H1 (cell line): ENCODE results near the gene HAS3. TPM values are rescaled to one million over a fixed set of nuclear protein-coding genes. Genes with fewer than 3 reads are reported as not detected.

ENCODE experiments used
- CTCF ChIA-PET: fragments of 300-600 bp; sonication (Branson Sonifier 250); formaldehyde crosslinking; loops from one replicate; lab custom pipeline; 2021; ENCODE audit not compliant: partially characterized antibody; lab: Charles Lee
- POLR2A ChIA-PET: fragments of 300-600 bp; sonication (Branson Sonifier 250); formaldehyde crosslinking; loops from one replicate; lab custom pipeline; 2021; ENCODE audit warnings: inconsistent platforms; ENCODE audit not compliant: partially characterized antibody; lab: Charles Lee
- DNase-seq, 2 experiments: peaks; one replicate each; pipeline versions ENCODE4 v3.0.0 to v3.0.0-alpha.2; 2010 to 2022; ENCODE audit warnings: low spot score in 2 of 2, low read depth in 1 of 2, mixed read lengths in 1 of 2
- FAIRE-seq: peaks from 2 replicates; lab custom pipeline; 2011; peaks lifted over from hg19 to GRCh38; lab: Jason Lieb, UNC
- H2AFZ ChIP-seq: 2 replicates; pipeline ENCODE4 v1.8.1; 2012; ENCODE audit warnings: low read length, inconsistent platforms
- H2AK5ac ChIP-seq: 2 replicates; pipeline ENCODE4 v1.6.1; 2013; ENCODE audit warnings: low read depth, low read length
- H2BK120ac ChIP-seq: replicated peaks from 2 replicates; pipeline ENCODE3; 2013; ENCODE audit warnings: low read depth, low read length, inconsistent platforms
- H2BK12ac ChIP-seq: 2 replicates; pipeline ENCODE4 v1.6.1; 2013; ENCODE audit warnings: low read depth, low read length
- H2BK15ac ChIP-seq: 2 replicates; pipeline ENCODE4 v1.6.1; 2013; ENCODE audit warnings: low read length
- H2BK20ac ChIP-seq: 2 replicates; pipeline ENCODE4 v1.6.1; 2013; ENCODE audit warnings: low read length
- H2BK5ac ChIP-seq: 2 replicates; pipeline ENCODE4 v1.6.1; 2013; ENCODE audit warnings: low read depth, low read length
- H3K14ac ChIP-seq: 2 replicates; pipeline ENCODE4 v1.6.1; 2013; ENCODE audit warnings: inconsistent platforms; ENCODE audit not compliant: insufficient read length
- H3K18ac ChIP-seq: 2 replicates; pipeline ENCODE4 v1.6.1; 2013; ENCODE audit warnings: low read length; ENCODE audit errors: extremely low read depth
- H3K23ac ChIP-seq: 2 replicates; pipeline ENCODE4 v1.6.1; 2013; ENCODE audit warnings: inconsistent platforms; ENCODE audit not compliant: insufficient read length
- H3K23me2 ChIP-seq: 2 replicates; pipeline ENCODE4 v1.6.1; 2013; ENCODE audit warnings: low read depth, low read length
- H3K27ac ChIP-seq: 2 replicates; pipeline ENCODE4 v1.6.1; 2011; ENCODE audit warnings: low read depth, low read length, inconsistent platforms
- H3K27me3 ChIP-seq, 4 experiments: replicated peaks in 1 of 4; 1 replicate in 1 of 4; 2 replicates in 3 of 4; pipeline versions ENCODE4 v1.6.1 to v1.8.1; 2011 to 2013; ENCODE audit warnings: low read length in 3 of 4, mild to moderate bottlenecking in 3 of 4, inconsistent platforms in 2 of 4, mixed read lengths in 2 of 4, moderate library complexity in 1 of 4; ENCODE audit not compliant: control insufficient read depth in 3 of 4, insufficient read depth in 3 of 4; ENCODE audit errors: extremely low read depth in 1 of 4
- H3K36me3 ChIP-seq, 4 experiments: 2 replicates each; pipeline versions ENCODE4 v1.6.1 to v1.8.1; 2011 to 2013; ENCODE audit warnings: mild to moderate bottlenecking in 4 of 4, low read length in 3 of 4, moderate library complexity in 2 of 4, control low read depth in 1 of 4, inconsistent platforms in 1 of 4; ENCODE audit not compliant: insufficient read depth in 4 of 4, control insufficient read depth in 2 of 4
- H3K4ac ChIP-seq: replicated peaks from 2 replicates; pipeline ENCODE3; 2013; ENCODE audit warnings: low read length, low read depth, mixed read lengths, inconsistent platforms; ENCODE audit not compliant: insufficient read length
- H3K4me1 ChIP-seq, 4 experiments: replicated peaks in 1 of 4; 1 replicate in 1 of 4; 2 replicates in 3 of 4; pipeline versions ENCODE4 v1.6.1 to v1.8.1; 2011 to 2013; ENCODE audit warnings: low read length in 3 of 4, inconsistent platforms in 2 of 4, mixed read lengths in 1 of 4; ENCODE audit not compliant: insufficient read depth in 4 of 4, control insufficient read depth in 3 of 4
- H3K4me2 ChIP-seq, 2 experiments: 2 replicates each; pipeline versions ENCODE4 v1.6.1 to v1.8.1; 2011 to 2013; ENCODE audit warnings: low read depth in 2 of 2, low read length in 2 of 2, control low read depth in 1 of 2, inconsistent platforms in 1 of 2, mild to moderate bottlenecking in 1 of 2; ENCODE audit not compliant: insufficient read depth in 1 of 2
- H3K4me3 ChIP-seq, 4 experiments: fragments of 200-600, 300-600 bp in 1 of 4; sonication (generic), shearing (Covaris generic), sonication (Bioruptor Twin) in 1 of 4; 2 replicates each; pipeline versions ENCODE4 v1.5.1 to v1.8.1; 2011 to 2016; ENCODE audit warnings: low read length in 4 of 4, low read depth in 3 of 4, control low read depth in 2 of 4, inconsistent platforms in 2 of 4, mild to moderate bottlenecking in 2 of 4, mixed read lengths in 1 of 4, moderate library complexity in 1 of 4; ENCODE audit not compliant: insufficient read depth in 2 of 4; ENCODE audit errors: extremely low read depth in 1 of 4
- H3K56ac ChIP-seq: replicated peaks from 2 replicates; pipeline ENCODE3; 2013; ENCODE audit warnings: low read depth, mild to moderate bottlenecking, mixed read lengths, low read length, inconsistent platforms; ENCODE audit not compliant: insufficient read length
- H3K79me1 ChIP-seq: 2 replicates; pipeline ENCODE4 v1.6.1; 2013; ENCODE audit warnings: low read depth, low read length, control low read depth
- H3K79me2 ChIP-seq, 2 experiments: 2 replicates each; pipeline versions ENCODE4 v1.6.1 to v1.8.1; 2012 to 2013; ENCODE audit warnings: low read length in 2 of 2, mild to moderate bottlenecking in 2 of 2, inconsistent platforms in 1 of 2; ENCODE audit not compliant: insufficient read depth in 2 of 2, control insufficient read depth in 1 of 2
- H3K9ac ChIP-seq, 4 experiments: replicated peaks in 1 of 4; 1 replicate in 1 of 4; 2 replicates in 3 of 4; pipeline versions ENCODE4 v1.6.1 to v1.8.1; 2011 to 2013; ENCODE audit warnings: low read depth in 3 of 4, low read length in 3 of 4, control low read depth in 2 of 4, mild to moderate bottlenecking in 2 of 4, moderate library complexity in 2 of 4, inconsistent platforms in 1 of 4; ENCODE audit errors: extremely low read depth in 1 of 4
- H3K9me3 ChIP-seq, 2 experiments: 2 replicates each; pipeline versions ENCODE4 v1.6.1 to v1.8.1; 2012 to 2013; ENCODE audit warnings: mild to moderate bottlenecking in 2 of 2, moderate library complexity in 2 of 2, control low read depth in 1 of 2, inconsistent platforms in 1 of 2, low read depth in 1 of 2, low read length in 1 of 2, mixed read lengths in 1 of 2; ENCODE audit not compliant: insufficient read depth in 2 of 2
- H4K20me1 ChIP-seq, 2 experiments: replicated peaks in 1 of 2; 2 replicates each; pipeline versions ENCODE3 to v1.8.1; 2011 to 2013; ENCODE audit warnings: inconsistent platforms in 2 of 2, low read length in 2 of 2, mild to moderate bottlenecking in 1 of 2; ENCODE audit not compliant: insufficient read depth in 2 of 2, control insufficient read depth in 1 of 2
- H4K5ac ChIP-seq: 2 replicates; pipeline ENCODE4 v1.6.1; 2013; ENCODE audit warnings: low read length, low read depth, mixed read lengths, inconsistent platforms; ENCODE audit not compliant: insufficient read length
- H4K8ac ChIP-seq: 2 replicates; pipeline ENCODE4 v1.8.0; 2013; ENCODE audit warnings: mild to moderate bottlenecking, moderate library complexity, low read length, inconsistent platforms; ENCODE audit not compliant: insufficient read depth; ENCODE audit errors: extremely low read depth
- H4K91ac ChIP-seq: replicated peaks from 2 replicates; pipeline ENCODE3; 2013; ENCODE audit warnings: low read length, mixed read lengths, inconsistent platforms; ENCODE audit not compliant: insufficient read length
- BRCA1 ChIP-seq: IDR thresholded peaks from 2 replicates; pipeline ENCODE4 v1.6.1; 2012; ENCODE audit warnings: low read depth, low read length, improper control_type of control experiment
- CEBPB ChIP-seq: IDR thresholded peaks from 2 replicates; pipeline ENCODE4 v1.6.1; 2012; ENCODE audit warnings: low read depth, low read length
- CHD2 ChIP-seq: IDR thresholded peaks from 2 replicates; pipeline ENCODE4 v1.6.1; 2012; ENCODE audit warnings: low read length, improper control_type of control experiment
- EP300 ChIP-seq, 2 experiments: IDR thresholded peaks; 1 replicate in 1 of 2; 2 replicates in 1 of 2; pipeline ENCODE4 v1.6.1; 2011 to 2012; ENCODE audit warnings: low read depth in 2 of 2, low read length in 2 of 2, mild to moderate bottlenecking in 2 of 2, borderline replicate concordance in 1 of 2, inconsistent platforms in 1 of 2, moderate library complexity in 1 of 2
- EZH2 ChIP-seq: fragments of 200-600 bp; sonication (generic); IDR thresholded peaks from 2 replicates; pipeline ENCODE4 v1.7.1; 2012; ENCODE audit warnings: low read depth, mild to moderate bottlenecking, moderate library complexity, low read length, inconsistent platforms; ENCODE audit not compliant: severe bottlenecking
- MAFK ChIP-seq: IDR thresholded peaks from 2 replicates; pipeline ENCODE4 v1.6.1; 2012; ENCODE audit warnings: low read depth, mild to moderate bottlenecking, improper control_type of control experiment, low read length
- RAD21 ChIP-seq, 2 experiments: IDR thresholded peaks in 1 of 2; conservative IDR thresholded peaks in 1 of 2; 2 replicates each; pipeline ENCODE4 v1.6.1; 2011; ENCODE audit warnings: low read depth in 2 of 2, low read length in 2 of 2, improper control_type of control experiment in 1 of 2, inconsistent platforms in 1 of 2, mild to moderate bottlenecking in 1 of 2, moderate library complexity in 1 of 2
- RBBP5 ChIP-seq: IDR thresholded peaks from 2 replicates; pipeline ENCODE4 v1.7.1; 2012; ENCODE audit warnings: low read depth, mild to moderate bottlenecking, inconsistent platforms, low read length, moderate library complexity, borderline replicate concordance
- RFX5 ChIP-seq: IDR thresholded peaks from 2 replicates; pipeline ENCODE4 v1.6.1; 2011; ENCODE audit warnings: low read depth, low read length, improper control_type of control experiment, borderline replicate concordance
- SIRT6 ChIP-seq: IDR thresholded peaks from one replicate; pipeline ENCODE4 v1.7.1; 2012; ENCODE audit warnings: low read length, inconsistent platforms
- SP4 ChIP-seq: IDR thresholded peaks from 2 replicates; pipeline ENCODE4 v1.6.1; 2012; ENCODE audit warnings: low read length, inconsistent platforms
- TAF1 ChIP-seq: IDR thresholded peaks from 2 replicates; pipeline ENCODE4 v1.6.1; 2011; ENCODE audit warnings: mild to moderate bottlenecking, low read depth, low read length
- TBP ChIP-seq: IDR thresholded peaks from 2 replicates; pipeline ENCODE4 v1.6.1; 2011; ENCODE audit warnings: low read depth, low read length, improper control_type of control experiment
- ZNF274 ChIP-seq: IDR thresholded peaks from 2 replicates; pipeline ENCODE4 v1.7.0; 2012; ENCODE audit warnings: low read length, borderline replicate concordance; ENCODE audit errors: extremely low read depth
- WGBS, 2 experiments: shearing (Covaris generic) in 1 of 2; methylation state at CpG; one replicate each; pipeline versions ENCODE4 v1.1.6 to v1.1.7; 2013 to 2015; ENCODE audit warnings: low lambda C conversion rate in 2 of 2, mixed read lengths in 2 of 2, inconsistent platforms in 1 of 2, low coverage in 1 of 2, missing lambda C conversion rate in 1 of 2; ENCODE audit not compliant: insufficient replicate concordance in 2 of 2, insufficient coverage in 1 of 2, insufficient read length in 1 of 2; ENCODE audit errors: extremely low coverage in 1 of 2, missing lambda C conversion rate in 1 of 2; 5-methylcytosine and 5-hydroxymethylcytosine counted together
- polyA plus RNA-seq, 7 experiments: library from polyadenylated mRNA; depleted of rRNA in 3 of 7; stranded (reverse) in 5 of 7; unstranded in 2 of 7; fragments of >200 nt in 5 of 7; fragments of 200-250 nt in 2 of 7; gene quantifications; 1 replicate in 5 of 7; 2 replicates in 1 of 7; 4 replicates in 1 of 7; pipeline versions ENCODE4 v1.2.1 to v1.2.3, GENCODE V29; 2011 to 2013; ENCODE audit warnings: missing spikeins in 2 of 7, mixed read lengths in 2 of 7
- total RNA-seq: library from RNA; stranded (reverse); fragmentation: NEBNext Ultra II Directional; extraction: Animal tissue kit (Norgen Biotek cat#: 25700); gene quantifications from 2 replicates; pipeline ENCODE4 v1.2.1, GENCODE V29; 2021

HAS3 gene
- total and polyA plus RNA-seq, 2 of the 8 experiments (the other 6 are each of a cell fraction or from before 2014, with no cell fraction given) = 32.1 to 69.6 TPM

- Histone ChIP-seq H3K4ac (no peak overlapping the region), H3K9ac (no peak overlapping the region), H3K4me1 (peaks cover 0 to 7% (median 4%) of the 10 kb centered on the region in 4 experiments; a peak in 3 of 7 replicates), H3K36me3 (peaks cover 0 to 5% (median 0%) of the 10 kb centered on the region in 4 experiments; a peak in 2 of 8 replicates), H2BK120ac (no peak overlapping the region), H3K27me3 (no peaks in the 10 kb centered on the region), H3K4me2 (no peak overlapping the region), H3K23ac (no peak overlapping the region), H3K18ac (no peak overlapping the region), H3K79me2 (peaks cover 9 to 63% of the 10 kb centered on the region in 2 experiments), H3K23me2 (peaks cover 2% of the 10 kb centered on the region), H2AFZ (no peak overlapping the region), H4K8ac (no peak overlapping the region), H3K9me3 (no peaks in the 10 kb centered on the region), H3K27ac (no peak overlapping the region), H3K79me1 (peaks cover 5% of the 10 kb centered on the region), H4K5ac (no peak overlapping the region), H2BK5ac (no peak overlapping the region), H2BK20ac (no peak overlapping the region), H2BK12ac (no peak overlapping the region), H4K91ac (no peak overlapping the region), H3K56ac (no peak overlapping the region), H2AK5ac (no peak overlapping the region), H3K14ac (no peak overlapping the region), H2BK15ac (no peak overlapping the region), H3K4me3 (no peak overlapping the region), H4K20me1 (peaks cover 0 to 6% of the 10 kb centered on the region in 2 experiments)
- FAIRE-seq = no peak
- CTCF ChIA-PET = interaction anchor here (1.4 to 12.3 kb wide), 5 partner anchors 15 to 266 kb away, joined by 3 to 174 read pairs (median 7); no protein-coding TSS in a partner anchor
- 90% methylated on average over 12 of the region's 12 CpGs; no CpG with 5 or more reads in 1 of the 2 experiments for WGBS, 2 experiments
- POLR2A ChIA-PET = interaction anchor here (0.6 to 0.9 kb wide), 2 partner anchors 20 to 282 kb away, joined by 3 read pairs; no protein-coding TSS in a partner anchor
- no peak for DNase-seq
- no peak for TF ChIP-seq RAD21 (IDR thresholded peaks at IDR 0.05 in 1 of 2, conservative IDR thresholded peaks at IDR 0.05 in 1 of 2; ENCODE audit: low read depth in 2 of 2, low read length in 2 of 2)
- no peak for TF ChIP-seq BRCA1
- no peak for TF ChIP-seq EZH2
- TF ChIP-seq EP300 (IDR thresholded peaks at IDR 0.05; ENCODE audit: borderline replicate concordance in 1 of 2, low read depth in 2 of 2, low read length in 2 of 2) = no peak
- TF ChIP-seq SIRT6 = no peak
- TF ChIP-seq ZNF274 = no peak
- no peak for TF ChIP-seq MAFK
- no peak for TF ChIP-seq RFX5
- no peak for TF ChIP-seq TAF1
- no peak for TF ChIP-seq CHD2
- TF ChIP-seq CEBPB = no peak
- no peak for TF ChIP-seq TBP
- TF ChIP-seq SP4 = no peak
- TF ChIP-seq RBBP5 = no peak
Observed at GRCh38 chr16:69127966-69128510, 22.6 kb downstream of the HAS3 start.
